C4-2B (cell line): Measurements from ENCODE around the gene RPS6KA5.

Experiments
- ZFX ChIP-seq: fragments of 450-650 bp; IDR thresholded peaks from 2 replicates; pipeline ENCODE4 v1.6.1; 2017
- TF ChIP-seq, protein P1 (sequence below): fragments of 450-650 bp; conservative IDR thresholded peaks from 2 replicates; pipeline ENCODE4 v1.5.1; 2017; ENCODE audit warnings: mild to moderate bottlenecking

DNA sequence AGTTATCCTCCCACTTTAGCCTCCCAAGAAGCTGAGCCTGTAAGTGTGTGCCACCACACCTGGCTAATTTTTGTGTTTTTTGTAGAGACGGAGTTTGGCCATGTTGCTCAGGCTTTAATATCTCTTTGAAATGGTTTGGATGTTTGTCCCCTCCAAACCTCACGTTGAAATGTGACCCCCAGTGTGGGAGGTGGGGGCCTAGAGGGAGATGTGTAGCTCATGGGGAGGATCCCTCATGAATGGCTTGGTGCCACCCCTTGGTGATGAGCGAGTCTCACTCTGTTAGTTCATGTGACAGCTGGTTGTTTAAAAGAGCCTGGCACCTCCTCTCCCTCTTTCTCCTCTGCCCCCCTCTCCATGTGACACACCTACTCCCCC is 220.6 kb downstream of the RPS6KA5 start:
- TF ChIP-seq, protein P1, sequence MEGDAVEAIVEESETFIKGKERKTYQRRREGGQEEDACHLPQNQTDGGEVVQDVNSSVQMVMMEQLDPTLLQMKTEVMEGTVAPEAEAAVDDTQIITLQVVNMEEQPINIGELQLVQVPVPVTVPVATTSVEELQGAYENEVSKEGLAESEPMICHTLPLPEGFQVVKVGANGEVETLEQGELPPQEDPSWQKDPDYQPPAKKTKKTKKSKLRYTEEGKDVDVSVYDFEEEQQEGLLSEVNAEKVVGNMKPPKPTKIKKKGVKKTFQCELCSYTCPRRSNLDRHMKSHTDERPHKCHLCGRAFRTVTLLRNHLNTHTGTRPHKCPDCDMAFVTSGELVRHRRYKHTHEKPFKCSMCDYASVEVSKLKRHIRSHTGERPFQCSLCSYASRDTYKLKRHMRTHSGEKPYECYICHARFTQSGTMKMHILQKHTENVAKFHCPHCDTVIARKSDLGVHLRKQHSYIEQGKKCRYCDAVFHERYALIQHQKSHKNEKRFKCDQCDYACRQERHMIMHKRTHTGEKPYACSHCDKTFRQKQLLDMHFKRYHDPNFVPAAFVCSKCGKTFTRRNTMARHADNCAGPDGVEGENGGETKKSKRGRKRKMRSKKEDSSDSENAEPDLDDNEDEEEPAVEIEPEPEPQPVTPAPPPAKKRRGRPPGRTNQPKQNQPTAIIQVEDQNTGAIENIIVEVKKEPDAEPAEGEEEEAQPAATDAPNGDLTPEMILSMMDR = no peak
- TF ChIP-seq ZFX = no peak
